ENCODE measurements around the gene INPP5E. TPM values are rescaled to one million over a fixed set of nuclear protein-coding genes. Genes with fewer than 3 reads are reported as not detected.

INPP5E gene
- total RNA-seq, 4 donors from 2014 or later: 6.7 to 19.7 (median 11.2) TPM

DNA sequence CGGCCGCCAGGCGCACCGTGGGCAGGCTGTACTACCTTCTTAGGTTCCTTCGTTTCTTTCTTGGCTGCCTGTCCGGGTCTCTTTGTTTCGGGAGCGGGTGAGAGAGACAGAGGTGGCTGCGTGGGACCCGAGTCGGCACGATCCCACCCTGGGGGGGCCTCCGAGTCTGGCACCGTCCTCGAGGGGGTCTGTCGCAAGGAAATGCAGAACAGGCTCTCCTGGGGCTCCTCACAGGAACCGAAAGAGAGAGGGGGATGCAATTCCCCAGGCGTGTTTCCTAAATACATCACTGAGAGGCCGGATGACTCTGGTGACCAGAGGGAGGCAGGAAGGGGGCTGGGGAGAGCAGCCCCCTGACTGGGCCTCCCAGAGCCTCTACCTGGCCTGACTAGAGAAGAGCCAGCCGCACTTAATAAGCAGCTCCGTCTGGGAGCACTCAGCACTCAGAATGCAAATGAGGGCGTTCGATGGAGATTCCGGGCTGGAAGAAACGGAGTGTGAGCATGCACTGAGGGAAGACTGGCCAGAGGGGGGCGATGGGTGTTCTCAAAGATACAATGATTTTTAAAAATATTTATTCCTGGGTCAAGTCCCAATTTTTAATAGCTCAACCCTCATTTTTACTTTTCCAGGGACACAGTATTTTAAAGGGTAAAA lies 11.7 kb upstream of the INPP5E start:
- no peak overlapping the region for H3K27ac ChIP-seq

DNA sequence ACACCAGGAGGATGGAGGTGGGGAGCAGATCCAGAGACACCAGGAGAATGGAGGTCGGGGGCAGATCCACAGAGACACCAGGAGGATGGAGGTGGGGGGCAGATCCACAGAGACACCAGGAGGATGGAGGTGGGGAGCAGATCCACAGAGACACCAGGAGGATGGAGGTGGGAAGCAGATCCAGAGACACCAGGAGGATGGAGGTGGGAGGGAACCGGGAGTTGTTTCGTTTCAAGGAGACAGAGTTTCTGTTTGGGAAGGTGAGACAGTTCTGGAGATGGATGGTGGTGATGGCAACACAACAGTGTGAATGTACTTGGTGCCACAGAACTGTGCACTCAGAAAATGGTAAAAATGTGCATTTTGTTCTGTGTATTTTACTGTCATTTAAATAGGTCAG lies 9.0 kb upstream of the INPP5E start:
- intact Hi-C loops (cut with DNase I; ENCODE audit: low total_unique reads): no loop called here

More for the DNA sequence above, 11.7 kb upstream of the INPP5E start:
- DNase-seq: no peak
- Histone ChIP-seq H3K27me3 (no peaks in the 10 kb centered on the region), H3K36me3 (no peaks in the 10 kb centered on the region), H3K4me3 (no peak overlapping the region), H3K9me3 (no peaks in the 10 kb centered on the region), H3K4me1 (no peaks in the 10 kb centered on the region)
- TF ChIP-seq, protein P1, sequence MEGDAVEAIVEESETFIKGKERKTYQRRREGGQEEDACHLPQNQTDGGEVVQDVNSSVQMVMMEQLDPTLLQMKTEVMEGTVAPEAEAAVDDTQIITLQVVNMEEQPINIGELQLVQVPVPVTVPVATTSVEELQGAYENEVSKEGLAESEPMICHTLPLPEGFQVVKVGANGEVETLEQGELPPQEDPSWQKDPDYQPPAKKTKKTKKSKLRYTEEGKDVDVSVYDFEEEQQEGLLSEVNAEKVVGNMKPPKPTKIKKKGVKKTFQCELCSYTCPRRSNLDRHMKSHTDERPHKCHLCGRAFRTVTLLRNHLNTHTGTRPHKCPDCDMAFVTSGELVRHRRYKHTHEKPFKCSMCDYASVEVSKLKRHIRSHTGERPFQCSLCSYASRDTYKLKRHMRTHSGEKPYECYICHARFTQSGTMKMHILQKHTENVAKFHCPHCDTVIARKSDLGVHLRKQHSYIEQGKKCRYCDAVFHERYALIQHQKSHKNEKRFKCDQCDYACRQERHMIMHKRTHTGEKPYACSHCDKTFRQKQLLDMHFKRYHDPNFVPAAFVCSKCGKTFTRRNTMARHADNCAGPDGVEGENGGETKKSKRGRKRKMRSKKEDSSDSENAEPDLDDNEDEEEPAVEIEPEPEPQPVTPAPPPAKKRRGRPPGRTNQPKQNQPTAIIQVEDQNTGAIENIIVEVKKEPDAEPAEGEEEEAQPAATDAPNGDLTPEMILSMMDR (IDR thresholded peaks at IDR 0.05): no peak
- no peak for TF ChIP-seq POLR2A (IDR thresholded peaks at IDR 0.05)
- intact Hi-C loops (cut with DNase I; ENCODE audit: low total_unique reads): no loop called here

DNA sequence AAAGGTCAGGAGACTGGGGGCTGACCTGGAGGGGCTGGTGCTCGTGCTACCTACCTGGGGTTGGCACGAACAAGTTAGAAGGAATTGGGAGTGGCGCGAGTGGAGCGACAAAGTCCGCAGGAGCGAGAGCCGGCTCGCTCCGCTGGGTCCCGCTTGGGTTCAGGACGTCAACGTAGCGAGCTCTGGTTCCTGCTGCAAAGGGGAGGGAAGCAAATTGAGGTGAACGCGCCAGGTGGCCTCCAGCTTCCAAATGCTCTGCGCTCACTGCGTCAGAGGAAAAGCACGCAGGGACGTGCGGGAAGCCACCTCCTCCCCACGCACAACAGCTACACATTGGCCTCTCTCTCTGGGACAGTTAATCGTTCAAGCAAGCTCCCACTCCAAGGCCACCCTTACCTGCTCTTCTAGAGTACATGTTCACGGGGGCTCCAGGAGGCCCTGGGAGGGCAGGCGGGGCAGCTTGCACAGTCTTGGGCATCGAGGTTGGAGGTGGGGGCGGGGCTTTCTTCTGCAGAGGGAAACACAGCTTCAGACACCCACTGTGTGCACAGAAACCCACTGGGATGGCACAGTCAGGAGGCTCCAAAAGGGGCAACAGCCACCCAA lies 7.6 kb upstream of the INPP5E start:
- H3K4me1 ChIP-seq: no peaks in the 10 kb centered on the region
- H3K27ac ChIP-seq: no peak overlapping the region

More for the DNA sequence above, 9.0 kb upstream of the INPP5E start:
- Histone ChIP-seq H3K36me3 (no peaks in the 10 kb centered on the region), H3K27me3 (no peaks in the 10 kb centered on the region), H3K9me3 (no peaks in the 10 kb centered on the region), H3K4me1 (no peaks in the 10 kb centered on the region), H3K4me3 (no peak overlapping the region), H3K27ac (no peak overlapping the region)
- no peak for DNase-seq
- TF ChIP-seq POLR2A (IDR thresholded peaks at IDR 0.05): no peak
- TF ChIP-seq, protein P1 (IDR thresholded peaks at IDR 0.05): no peak

DNA sequence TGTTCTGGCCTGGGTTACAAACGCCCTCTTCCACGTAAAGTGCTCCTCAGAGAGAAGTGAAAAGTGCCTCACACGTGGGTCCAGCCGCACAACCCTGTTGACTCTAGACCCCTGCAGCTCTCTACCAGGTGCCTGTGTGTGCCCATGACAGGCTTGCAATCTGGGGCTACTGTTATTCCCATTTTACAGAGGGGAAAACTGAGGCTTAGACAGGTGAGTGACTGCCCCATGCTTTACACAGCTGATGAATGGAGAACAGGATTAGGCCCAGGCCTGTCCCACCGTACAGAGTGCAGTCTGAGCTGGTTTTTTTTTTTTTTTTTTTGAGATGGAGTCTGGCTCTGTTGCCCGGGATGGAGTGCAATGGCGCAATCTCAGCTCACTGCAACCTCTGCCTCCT lies 6.2 kb upstream of the INPP5E start:
- no peaks in the 10 kb centered on the region for H3K36me3 ChIP-seq
- intact Hi-C loops (cut with DNase I; ENCODE audit: low total_unique reads): no loop called here
- H3K4me3 ChIP-seq: no peak overlapping the region
- no peak for TF ChIP-seq POLR2A (IDR thresholded peaks at IDR 0.05)
- TF ChIP-seq, protein P1 (IDR thresholded peaks at IDR 0.05): no peak
- no peaks in the 10 kb centered on the region for H3K9me3 ChIP-seq
- no peaks in the 10 kb centered on the region for H3K4me1 ChIP-seq
- H3K27me3 ChIP-seq: no peaks in the 10 kb centered on the region
- no peak for DNase-seq
- H3K27ac ChIP-seq: no peak overlapping the region

More for the DNA sequence above, 7.6 kb upstream of the INPP5E start:
- H3K9me3 ChIP-seq: no peaks in the 10 kb centered on the region
- no peak for TF ChIP-seq POLR2A (IDR thresholded peaks at IDR 0.05)
- no peaks in the 10 kb centered on the region for H3K27me3 ChIP-seq
- no peak overlapping the region for H3K4me3 ChIP-seq
- DNase-seq: no peak
- no peaks in the 10 kb centered on the region for H3K36me3 ChIP-seq
- intact Hi-C loops (cut with DNase I; ENCODE audit: low total_unique reads): no loop called here

DNA sequence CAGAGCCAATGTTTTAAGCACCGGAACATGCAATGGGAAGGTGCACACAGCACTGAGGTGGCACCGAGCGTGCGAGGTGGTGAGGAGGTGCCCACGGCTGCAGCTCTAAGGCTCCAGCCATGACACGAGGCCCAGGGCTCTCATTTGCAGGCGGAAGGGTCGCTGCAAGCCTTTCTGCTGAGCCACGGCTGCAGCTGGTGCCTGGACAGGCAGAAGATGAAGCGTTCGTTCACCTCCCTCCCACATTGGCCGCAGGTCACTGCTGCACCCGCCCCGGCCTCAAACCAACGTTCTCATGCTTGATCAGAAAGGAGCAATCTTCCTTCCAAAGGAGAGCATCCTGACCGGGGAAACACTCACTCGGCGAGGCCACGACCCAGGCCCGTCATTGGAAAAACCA lies 4.5 kb upstream of the INPP5E start:
- Histone ChIP-seq H3K27ac (no peak overlapping the region), H3K9me3 (no peaks in the 10 kb centered on the region), H3K36me3 (no peaks in the 10 kb centered on the region), H3K27me3 (no peaks in the 10 kb centered on the region), H3K4me3 (no peak overlapping the region), H3K4me1 (no peaks in the 10 kb centered on the region)
- no peak for DNase-seq
- intact Hi-C loops (cut with DNase I; ENCODE audit: low total_unique reads): no loop called here
- TF ChIP-seq POLR2A (IDR thresholded peaks at IDR 0.05): no peak
- TF ChIP-seq, protein P1 (IDR thresholded peaks at IDR 0.05): no peak

Measured in uterus (tissue), 4 donors.